ENCODE measurements around the gene KIRREL3. TPM values are rescaled to one million over a fixed set of nuclear protein-coding genes. Genes with fewer than 3 reads are reported as not detected.

KIRREL3 gene
- total RNA-seq, 4 donors from 2014 or later = 0.19 TPM; not detected in 3

GRCh38 chr11:126515501-126515900 lies 485.1 kb downstream of the KIRREL3 start:
- no peak for DNase-seq
- Histone ChIP-seq H3K27ac (no peak overlapping the region), H3K4me3 (no peak overlapping the region), H3K9me3 (no peaks in the 10 kb centered on the region), H3K27me3 (peaks cover 0 to 41% (median 0%) of the 10 kb centered on the region in 4 donors), H3K36me3 (no peaks in the 10 kb centered on the region), H3K4me1 (no peaks in the 10 kb centered on the region)
- intact Hi-C loops (cut with DNase I) = no loop called here
- WGBS, 2 donors = 86 to 93% methylated on average over 5 of the region's 5 CpGs
- TF ChIP-seq POLR2A (IDR thresholded peaks at IDR 0.05) = no peak
- TF ChIP-seq CTCF (IDR thresholded peaks at IDR 0.05) = no peak

GRCh38 chr11:126514061-126514693 lies 486.4 kb downstream of the KIRREL3 start:
- H3K4me3 ChIP-seq = no peak overlapping the region
- no peak for DNase-seq
- no peak overlapping the region for H3K27ac ChIP-seq
- no peak for TF ChIP-seq CTCF (IDR thresholded peaks at IDR 0.05)
- no peak for TF ChIP-seq POLR2A (IDR thresholded peaks at IDR 0.05)
- no peaks in the 10 kb centered on the region for H3K9me3 ChIP-seq
- H3K4me1 ChIP-seq = no peaks in the 10 kb centered on the region
- no peaks in the 10 kb centered on the region for H3K36me3 ChIP-seq
- intact Hi-C loops (cut with DNase I) = no loop called here
- peaks cover 0 to 35% (median 0%) of the 10 kb centered on the region in 4 donors for H3K27me3 ChIP-seq
- WGBS, 2 donors = 61 to 75% methylated on average over 9 to 10 of the region's 10 CpGs

GRCh38 chr11:126512741-126513715 lies 487.5 kb downstream of the KIRREL3 start:
- WGBS, 2 donors = 43 to 70% methylated on average over 4 to 8 of the region's 11 CpGs
- no peak for DNase-seq
- H3K27me3 ChIP-seq = peaks cover 0 to 35% (median 0%) of the 10 kb centered on the region in 4 donors

GRCh38 chr11:126512251-126512650 lies 488.3 kb downstream of the KIRREL3 start:
- no peak overlapping the region for H3K4me3 ChIP-seq
- WGBS, 2 donors = 86% methylated on average over 6 of the region's 8 CpGs; no CpG with 5 or more reads in 1 of the 2 donors
- H3K27ac ChIP-seq = no peak overlapping the region
- peaks cover 0 to 3% (median 0%) of the 10 kb centered on the region in 3 donors for H3K9me3 ChIP-seq
- no peaks in the 10 kb centered on the region for H3K4me1 ChIP-seq
- DNase-seq = no peak
- H3K36me3 ChIP-seq = no peaks in the 10 kb centered on the region
- intact Hi-C loops (cut with DNase I) = no loop called here
- TF ChIP-seq CTCF (IDR thresholded peaks at IDR 0.05) = no peak
- no peak for TF ChIP-seq POLR2A (IDR thresholded peaks at IDR 0.05)
- peaks cover 0 to 42% (median 0%) of the 10 kb centered on the region in 4 donors for H3K27me3 ChIP-seq

More at GRCh38 chr11:126512741-126513715, 487.5 kb downstream of the KIRREL3 start:
- Histone ChIP-seq H3K36me3 (no peaks in the 10 kb centered on the region), H3K4me1 (no peaks in the 10 kb centered on the region), H3K27ac (no peak overlapping the region), H3K9me3 (no peaks in the 10 kb centered on the region), H3K4me3 (no peak overlapping the region)
- intact Hi-C loops (cut with DNase I) = no loop called here
- TF ChIP-seq CTCF (IDR thresholded peaks at IDR 0.05) (no peak), POLR2A (IDR thresholded peaks at IDR 0.05) (no peak)

Measured in esophagus squamous epithelium (tissue), 5 donors.